HepG2 (cell line): ENCODE results near the gene MAPK1. TPM values are rescaled to one million over a fixed set of nuclear protein-coding genes. Genes with fewer than 3 reads are reported as not detected.

Experiments used
- CBX1 ChIP-seq: IDR thresholded peaks from one replicate; pipeline ENCODE4 v1.6.1; 2016; ENCODE audit warnings: antibody characterized with exemption, low read depth
- FUBP1 ChIP-seq: sonication (generic); formaldehyde crosslinking; IDR thresholded peaks from 2 replicates; pipeline ENCODE4 v1.5.1; 2020; ENCODE audit warnings: missing genetic modification reagents, mild to moderate bottlenecking, borderline replicate concordance
- LCORL ChIP-seq, 2 experiments: fragments of 450-650 bp in 1 of 2; sonication (generic) in 1 of 2; formaldehyde crosslinking in 1 of 2; IDR thresholded peaks; 2 replicates each; pipeline versions ENCODE4 v1.5.0 to v1.6.1; 2017 to 2020; ENCODE audit warnings: antibody characterized with exemption in 1 of 2, missing genetic modification reagents in 1 of 2
- MED13 ChIP-seq: sonication (generic); formaldehyde crosslinking; IDR thresholded peaks from 2 replicates; pipeline ENCODE4 v1.5.0; 2020; ENCODE audit warnings: missing genetic modification reagents
- NAIF1 ChIP-seq: sonication (generic); formaldehyde crosslinking; IDR thresholded peaks from 2 replicates; pipeline ENCODE4 v1.5.0; 2020; ENCODE audit warnings: mild to moderate bottlenecking, missing genetic modification reagents, borderline replicate concordance
- ZIK1 ChIP-seq: sonication (generic); formaldehyde crosslinking; IDR thresholded peaks from 2 replicates; pipeline ENCODE4 v1.5.0; 2020; ENCODE audit warnings: mild to moderate bottlenecking, low read depth, missing genetic modification reagents, borderline replicate concordance
- polyA plus RNA-seq, 8 experiments: library from polyadenylated mRNA; depleted of rRNA in 3 of 8; stranded (reverse) in 7 of 8; unstranded in 1 of 8; fragments of >200 nt; fragmentation: Illumina TruSeq in 4 of 8; extraction: Trizol in 4 of 8; gene quantifications; 2 replicates each; pipeline versions ENCODE4 v1.2.1 to v1.2.3, GENCODE V29; 2011 to 2016; ENCODE audit warnings: low read depth in 4 of 8, missing spikeins in 1 of 8, mixed read lengths in 1 of 8; ENCODE audit not compliant: insufficient read depth in 1 of 8
- total RNA-seq, 5 experiments: library from RNA; depleted of rRNA; stranded (reverse); fragments of >200 nt; fragmentation: Illumina TruSeq; extraction: Trizol; gene quantifications; 2 replicates each; pipeline ENCODE4 v1.2.3, GENCODE V29; 2016; ENCODE audit warnings: low read depth in 1 of 5
- TF ChIP-seq, protein P1 (sequence below): sonication (generic); formaldehyde crosslinking; IDR thresholded peaks from 2 replicates; pipeline ENCODE4 v1.5.0; 2020; ENCODE audit warnings: mild to moderate bottlenecking, missing genetic modification reagents, borderline replicate concordance
- TF ChIP-seq, protein P2 (sequence below): sonication (generic); formaldehyde crosslinking; IDR thresholded peaks from 2 replicates; pipeline ENCODE4 v1.4.0; 2020; ENCODE audit warnings: missing genetic modification reagents

MAPK1 gene
- total and polyA plus RNA-seq, 2 of the 13 experiments (the other 11 are each of a cell fraction or from before 2014, with no cell fraction given): 107 to 114 TPM

DNA sequence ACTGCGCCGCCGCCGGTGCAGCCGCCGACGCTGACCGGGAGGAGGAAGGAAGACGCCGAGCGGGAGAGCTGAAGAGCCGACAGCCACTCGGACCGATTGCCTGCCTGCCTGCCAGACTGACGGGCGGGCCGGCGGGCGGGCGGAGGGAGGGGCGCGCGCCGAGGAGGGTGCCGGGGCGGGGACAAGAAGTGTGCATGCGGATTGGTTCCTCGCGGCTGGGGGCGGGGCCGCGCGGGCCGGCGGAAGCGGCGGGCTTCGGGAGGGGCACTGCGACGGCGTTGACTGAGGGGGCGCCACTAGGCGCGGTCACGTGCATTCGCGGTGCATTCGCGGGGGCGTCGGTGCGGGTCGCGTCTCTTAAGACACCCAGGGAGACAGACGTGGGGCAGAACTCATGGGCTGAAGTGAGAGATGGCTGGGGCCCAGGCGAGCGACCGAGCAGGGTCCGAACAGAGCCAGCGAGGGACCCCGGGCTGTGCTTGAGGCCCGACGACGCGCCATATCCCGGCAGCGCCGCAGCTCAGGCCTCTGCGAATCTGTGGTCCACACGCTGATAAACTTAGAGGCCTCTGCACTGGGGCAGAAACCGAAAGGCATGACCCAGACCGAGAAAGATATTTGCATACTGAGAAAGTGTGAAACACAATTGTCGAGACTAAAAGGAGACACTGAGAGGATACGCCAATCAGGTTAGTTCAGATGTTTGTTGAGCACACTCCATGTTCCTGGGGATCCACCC is at the start of gene MAPK1 (continued):
- TF ChIP-seq NAIF1 (CRISPR knock-in tag): no peak; the same call in 1 of the 2 replicates
- TF ChIP-seq, protein P1, sequence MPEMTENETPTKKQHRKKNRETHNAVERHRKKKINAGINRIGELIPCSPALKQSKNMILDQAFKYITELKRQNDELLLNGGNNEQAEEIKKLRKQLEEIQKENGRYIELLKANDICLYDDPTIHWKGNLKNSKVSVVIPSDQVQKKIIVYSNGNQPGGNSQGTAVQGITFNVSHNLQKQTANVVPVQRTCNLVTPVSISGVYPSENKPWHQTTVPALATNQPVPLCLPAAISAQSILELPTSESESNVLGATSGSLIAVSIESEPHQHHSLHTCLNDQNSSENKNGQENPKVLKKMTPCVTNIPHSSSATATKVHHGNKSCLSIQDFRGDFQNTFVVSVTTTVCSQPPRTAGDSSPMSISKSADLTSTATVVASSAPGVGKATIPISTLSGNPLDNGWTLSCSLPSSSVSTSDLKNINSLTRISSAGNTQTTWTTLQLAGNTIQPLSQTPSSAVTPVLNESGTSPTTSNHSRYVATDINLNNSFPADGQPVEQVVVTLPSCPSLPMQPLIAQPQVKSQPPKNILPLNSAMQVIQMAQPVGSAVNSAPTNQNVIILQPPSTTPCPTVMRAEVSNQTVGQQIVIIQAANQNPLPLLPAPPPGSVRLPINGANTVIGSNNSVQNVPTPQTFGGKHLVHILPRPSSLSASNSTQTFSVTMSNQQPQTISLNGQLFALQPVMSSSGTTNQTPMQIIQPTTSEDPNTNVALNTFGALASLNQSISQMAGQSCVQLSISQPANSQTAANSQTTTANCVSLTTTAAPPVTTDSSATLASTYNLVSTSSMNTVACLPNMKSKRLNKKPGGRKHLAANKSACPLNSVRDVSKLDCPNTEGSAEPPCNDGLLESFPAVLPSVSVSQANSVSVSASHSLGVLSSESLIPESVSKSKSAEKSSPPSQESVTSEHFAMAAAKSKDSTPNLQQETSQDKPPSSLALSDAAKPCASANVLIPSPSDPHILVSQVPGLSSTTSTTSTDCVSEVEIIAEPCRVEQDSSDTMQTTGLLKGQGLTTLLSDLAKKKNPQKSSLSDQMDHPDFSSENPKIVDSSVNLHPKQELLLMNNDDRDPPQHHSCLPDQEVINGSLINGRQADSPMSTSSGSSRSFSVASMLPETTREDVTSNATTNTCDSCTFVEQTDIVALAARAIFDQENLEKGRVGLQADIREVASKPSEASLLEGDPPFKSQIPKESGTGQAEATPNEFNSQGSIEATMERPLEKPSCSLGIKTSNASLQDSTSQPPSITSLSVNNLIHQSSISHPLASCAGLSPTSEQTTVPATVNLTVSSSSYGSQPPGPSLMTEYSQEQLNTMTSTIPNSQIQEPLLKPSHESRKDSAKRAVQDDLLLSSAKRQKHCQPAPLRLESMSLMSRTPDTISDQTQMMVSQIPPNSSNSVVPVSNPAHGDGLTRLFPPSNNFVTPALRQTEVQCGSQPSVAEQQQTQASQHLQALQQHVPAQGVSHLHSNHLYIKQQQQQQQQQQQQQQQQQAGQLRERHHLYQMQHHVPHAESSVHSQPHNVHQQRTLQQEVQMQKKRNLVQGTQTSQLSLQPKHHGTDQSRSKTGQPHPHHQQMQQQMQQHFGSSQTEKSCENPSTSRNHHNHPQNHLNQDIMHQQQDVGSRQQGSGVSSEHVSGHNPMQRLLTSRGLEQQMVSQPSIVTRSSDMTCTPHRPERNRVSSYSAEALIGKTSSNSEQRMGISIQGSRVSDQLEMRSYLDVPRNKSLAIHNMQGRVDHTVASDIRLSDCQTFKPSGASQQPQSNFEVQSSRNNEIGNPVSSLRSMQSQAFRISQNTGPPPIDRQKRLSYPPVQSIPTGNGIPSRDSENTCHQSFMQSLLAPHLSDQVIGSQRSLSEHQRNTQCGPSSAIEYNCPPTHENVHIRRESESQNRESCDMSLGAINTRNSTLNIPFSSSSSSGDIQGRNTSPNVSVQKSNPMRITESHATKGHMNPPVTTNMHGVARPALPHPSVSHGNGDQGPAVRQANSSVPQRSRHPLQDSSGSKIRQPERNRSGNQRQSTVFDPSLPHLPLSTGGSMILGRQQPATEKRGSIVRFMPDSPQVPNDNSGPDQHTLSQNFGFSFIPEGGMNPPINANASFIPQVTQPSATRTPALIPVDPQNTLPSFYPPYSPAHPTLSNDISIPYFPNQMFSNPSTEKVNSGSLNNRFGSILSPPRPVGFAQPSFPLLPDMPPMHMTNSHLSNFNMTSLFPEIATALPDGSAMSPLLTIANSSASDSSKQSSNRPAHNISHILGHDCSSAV (CRISPR knock-in tag): no peak
- no peak for TF ChIP-seq FUBP1 (CRISPR knock-in tag)
- TF ChIP-seq, protein P2, sequence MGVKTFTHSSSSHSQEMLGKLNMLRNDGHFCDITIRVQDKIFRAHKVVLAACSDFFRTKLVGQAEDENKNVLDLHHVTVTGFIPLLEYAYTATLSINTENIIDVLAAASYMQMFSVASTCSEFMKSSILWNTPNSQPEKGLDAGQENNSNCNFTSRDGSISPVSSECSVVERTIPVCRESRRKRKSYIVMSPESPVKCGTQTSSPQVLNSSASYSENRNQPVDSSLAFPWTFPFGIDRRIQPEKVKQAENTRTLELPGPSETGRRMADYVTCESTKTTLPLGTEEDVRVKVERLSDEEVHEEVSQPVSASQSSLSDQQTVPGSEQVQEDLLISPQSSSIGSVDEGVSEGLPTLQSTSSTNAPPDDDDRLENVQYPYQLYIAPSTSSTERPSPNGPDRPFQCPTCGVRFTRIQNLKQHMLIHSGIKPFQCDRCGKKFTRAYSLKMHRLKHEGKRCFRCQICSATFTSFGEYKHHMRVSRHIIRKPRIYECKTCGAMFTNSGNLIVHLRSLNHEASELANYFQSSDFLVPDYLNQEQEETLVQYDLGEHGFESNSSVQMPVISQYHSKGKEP (CRISPR knock-in tag): 0 out of 2 replicates have a peak, but pooled peaks have one; percentile 25
- peak; percentile 85 for TF ChIP-seq CBX1
- no peak for TF ChIP-seq ZIK1 (CRISPR knock-in tag)
- no peak for TF ChIP-seq LCORL (IDR thresholded peaks at IDR 0.05)
- TF ChIP-seq LCORL (CRISPR knock-in tag; IDR thresholded peaks at IDR 0.05): peak; percentile 80
- TF ChIP-seq MED13 (CRISPR knock-in tag): 0 out of 2 replicates have a peak, but pooled peaks have one; percentile 45
